PC-9 (cell line): ENCODE data around the gene NTM.

Experiments
- CTCF ChIP-seq: fragments of 200-600 bp; sonication (generic); conservative IDR thresholded peaks from 2 replicates; pipeline ENCODE4 v1.6.1; 2017; ENCODE audit warnings: mixed run types, antibody characterized with exemption, mild to moderate bottlenecking, moderate library complexity
- EZH2 ChIP-seq: fragments of 200-600 bp; sonication (generic); IDR thresholded peaks from 2 replicates; pipeline ENCODE4 v1.8.0; 2017; ENCODE audit warnings: antibody characterized with exemption, low read depth

DNA sequence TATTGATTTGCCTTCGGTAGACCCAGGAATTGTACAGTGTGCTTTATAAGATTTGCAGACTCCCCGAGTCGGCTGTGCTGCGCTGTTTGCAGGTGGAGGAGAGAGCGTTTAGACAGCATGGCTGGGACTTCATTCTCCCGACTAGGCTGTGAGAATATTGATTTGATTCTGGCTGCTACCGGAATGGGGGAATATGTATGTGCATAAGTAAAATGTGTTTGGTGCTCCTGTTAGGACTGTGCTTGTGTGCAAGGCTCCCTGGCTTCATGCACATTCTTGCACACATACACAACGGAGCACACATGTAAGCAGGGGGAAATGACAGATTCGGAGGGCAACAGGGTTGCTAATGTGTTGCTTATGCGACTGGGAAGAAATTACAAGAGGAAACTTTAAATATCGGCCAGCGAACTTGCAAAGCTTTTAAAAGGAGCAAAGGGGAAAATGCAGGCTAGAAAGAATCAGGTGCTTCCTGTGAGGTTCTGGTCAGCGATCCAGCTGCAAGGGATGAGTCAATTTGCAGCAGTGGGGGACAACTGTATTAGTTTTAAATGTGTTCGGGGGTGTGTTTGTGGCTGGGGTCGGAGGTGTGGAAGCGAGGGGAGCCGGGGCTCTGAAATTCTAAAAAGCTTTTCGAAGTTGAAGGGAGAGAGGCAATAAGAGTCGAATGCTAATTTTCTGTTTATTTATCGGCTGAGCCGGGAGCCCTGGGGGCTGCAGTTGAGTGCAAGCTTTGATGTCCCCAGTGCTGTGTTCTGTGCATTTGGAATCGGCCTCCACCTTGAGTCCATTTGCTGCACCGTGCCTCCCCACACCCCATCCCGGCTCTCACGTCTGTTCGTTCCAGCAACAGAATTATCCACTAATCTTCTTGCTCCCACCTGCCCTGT, 731 bp downstream of the NTM start:
- TF ChIP-seq CTCF (no peak), EZH2 (no peak)
